GM18909 (cell line): ENCODE results near the gene ADAP1.

Experiments used
- ATAC-seq: cut with Tn5 transposase; IDR thresholded peaks from one replicate; pipeline ENCODE4 v1.9.1; 2021; ENCODE audit warnings: mild to moderate bottlenecking; ENCODE audit not compliant: unreplicated experiment, poor library complexity

Gene ADAP1

DNA sequence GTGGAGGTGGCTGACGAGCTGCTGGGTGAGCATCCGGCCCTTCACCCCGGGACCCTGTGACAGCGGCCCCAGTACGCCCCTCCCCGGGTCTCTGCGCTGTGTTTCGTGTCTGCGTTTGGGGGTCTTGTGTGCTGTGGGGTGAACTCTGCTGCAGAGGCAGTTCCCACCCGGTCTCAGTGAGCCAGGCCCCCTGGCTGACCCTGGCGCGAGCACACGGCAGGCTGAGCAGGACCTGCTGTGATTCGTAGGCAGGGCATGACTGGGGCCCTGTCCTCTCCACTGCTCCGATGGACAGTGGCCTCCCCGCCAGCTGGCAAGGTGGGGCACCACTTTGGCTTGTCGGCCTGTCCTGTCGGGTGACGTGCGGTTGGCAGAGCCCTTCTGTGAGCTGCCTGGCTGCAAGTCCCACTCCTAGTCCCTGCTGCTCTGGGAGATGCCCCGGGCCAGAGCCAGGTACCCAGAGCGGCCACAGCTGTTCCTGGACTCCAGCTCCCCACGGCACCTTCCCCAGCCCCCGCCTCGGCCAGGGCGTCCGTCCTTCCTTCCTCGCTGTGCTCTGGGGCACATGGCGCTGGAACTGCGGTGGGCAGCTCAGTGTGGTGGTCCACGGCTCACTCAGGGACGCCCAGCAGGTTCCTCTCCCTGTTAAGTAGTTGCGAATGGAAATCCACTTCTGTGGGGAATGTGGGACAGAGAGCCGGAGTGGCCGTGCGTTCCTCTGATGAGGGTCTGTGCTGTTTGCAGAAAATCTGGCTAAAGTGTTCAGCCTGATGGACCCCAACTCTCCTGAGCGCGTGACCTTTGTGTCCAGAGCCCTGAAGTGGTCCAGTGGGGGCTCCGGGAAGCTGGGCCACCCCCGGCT, 67.6 kb downstream of the ADAP1 start:
- no peak for ATAC-seq

- ATAC-seq: no peak
These were observed 68.4 kb downstream of the ADAP1 start for GRCh38 chr7:885893-886625.

DNA sequence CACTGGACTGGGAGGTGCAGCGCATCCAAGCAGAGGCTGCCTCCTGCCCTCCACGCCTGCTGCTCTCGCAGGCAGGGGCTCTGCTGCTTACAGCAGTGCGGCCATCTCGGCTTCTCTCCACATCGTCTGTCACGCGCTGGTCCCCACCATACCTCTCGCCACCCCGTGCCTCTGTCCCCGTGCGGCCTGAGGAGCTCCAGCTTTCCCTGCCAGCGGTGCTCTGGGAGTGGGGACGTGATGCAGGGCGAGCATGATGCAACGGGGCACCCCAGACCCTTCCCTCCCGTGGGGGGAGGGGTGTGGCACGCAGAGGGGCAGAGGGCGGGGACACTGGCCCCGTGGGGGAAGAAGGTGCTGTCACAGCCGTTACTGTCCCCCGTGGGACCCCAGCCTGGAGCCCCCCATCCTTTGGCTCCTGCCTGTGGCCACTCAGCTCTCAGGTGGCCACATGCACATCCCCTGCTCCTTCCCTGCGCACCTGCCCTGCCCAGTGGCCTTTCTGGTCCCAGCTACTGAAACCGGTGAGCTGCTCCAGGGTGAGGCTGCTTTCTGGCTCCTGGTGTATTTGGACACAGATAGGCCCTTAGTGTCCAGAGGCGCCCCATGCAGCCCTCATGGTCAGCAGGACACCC, 69.1 kb downstream of the ADAP1 start:
- ATAC-seq: no peak

GRCh38 chr7:884191-885003, 70.1 kb downstream of the ADAP1 start:
- no peak for ATAC-seq

- ATAC-seq: no peak
These were observed 71.1 kb downstream of the ADAP1 start for GRCh38 chr7:883055-884021.

- ATAC-seq: no peak
These were observed 72.0 kb downstream of the ADAP1 start for GRCh38 chr7:882336-883035.

GRCh38 chr7:881441-882234, 72.8 kb downstream of the ADAP1 start:
- no peak for ATAC-seq

DNA sequence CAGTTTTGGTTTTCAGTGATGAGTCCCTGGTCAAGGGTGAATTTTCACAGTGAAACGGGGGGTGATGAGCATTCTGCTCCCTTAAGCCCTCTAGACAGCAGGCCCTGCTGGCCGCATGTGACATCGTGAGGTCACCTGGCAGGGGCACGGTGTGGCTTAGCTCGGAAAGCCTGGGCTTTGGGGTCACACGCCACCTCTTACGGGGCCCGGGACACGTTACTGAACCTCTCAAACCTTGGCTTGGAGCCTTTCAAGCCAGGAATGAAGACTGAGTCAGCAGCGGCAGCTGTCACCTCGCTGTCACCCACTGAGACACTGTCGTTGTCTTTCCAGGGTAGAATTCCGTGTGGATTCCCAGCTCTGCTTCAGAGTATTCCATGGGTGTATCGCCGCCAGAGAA, 74.0 kb downstream of the ADAP1 start:
- ATAC-seq: no peak

DNA sequence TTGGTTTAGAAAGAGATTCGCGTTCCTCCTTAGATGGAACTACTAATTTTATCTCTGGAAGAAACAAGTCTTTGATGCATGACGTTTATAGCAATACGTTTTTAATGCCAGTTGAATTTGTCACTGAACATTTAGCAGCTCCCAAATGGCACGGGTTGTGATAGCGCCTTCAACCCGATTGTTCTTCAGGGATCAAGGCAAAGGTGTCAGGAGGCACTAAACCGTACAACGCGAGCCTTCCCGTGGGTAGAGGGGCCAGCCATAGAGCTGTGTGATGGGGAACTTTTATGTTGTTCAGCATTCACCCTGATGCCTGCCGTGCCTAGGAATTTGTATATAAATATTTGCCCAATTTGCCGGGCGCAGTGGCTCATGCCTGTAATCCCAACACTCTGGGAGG, 74.8 kb downstream of the ADAP1 start:
- no peak for ATAC-seq

DNA sequence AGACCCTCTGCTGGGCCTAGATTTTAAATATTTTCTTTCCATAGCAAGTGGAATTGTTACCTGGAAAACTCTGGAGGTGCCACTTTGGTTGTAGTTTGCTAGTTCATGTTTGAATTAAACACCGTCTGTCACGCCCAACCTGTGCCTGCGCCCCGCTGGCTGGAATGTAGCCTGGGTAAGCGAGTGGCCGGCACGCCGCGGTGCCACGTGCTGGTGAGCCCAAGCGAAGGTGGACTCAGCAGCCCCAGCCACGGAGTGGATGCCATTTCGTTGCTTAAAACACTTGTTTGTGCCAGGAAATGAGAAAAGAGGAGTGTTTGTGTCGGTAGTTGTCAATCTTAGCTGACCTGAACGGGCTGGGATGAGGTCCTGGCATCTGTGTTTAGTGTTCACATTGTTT, 75.4 kb downstream of the ADAP1 start:
- ATAC-seq: no peak

DNA sequence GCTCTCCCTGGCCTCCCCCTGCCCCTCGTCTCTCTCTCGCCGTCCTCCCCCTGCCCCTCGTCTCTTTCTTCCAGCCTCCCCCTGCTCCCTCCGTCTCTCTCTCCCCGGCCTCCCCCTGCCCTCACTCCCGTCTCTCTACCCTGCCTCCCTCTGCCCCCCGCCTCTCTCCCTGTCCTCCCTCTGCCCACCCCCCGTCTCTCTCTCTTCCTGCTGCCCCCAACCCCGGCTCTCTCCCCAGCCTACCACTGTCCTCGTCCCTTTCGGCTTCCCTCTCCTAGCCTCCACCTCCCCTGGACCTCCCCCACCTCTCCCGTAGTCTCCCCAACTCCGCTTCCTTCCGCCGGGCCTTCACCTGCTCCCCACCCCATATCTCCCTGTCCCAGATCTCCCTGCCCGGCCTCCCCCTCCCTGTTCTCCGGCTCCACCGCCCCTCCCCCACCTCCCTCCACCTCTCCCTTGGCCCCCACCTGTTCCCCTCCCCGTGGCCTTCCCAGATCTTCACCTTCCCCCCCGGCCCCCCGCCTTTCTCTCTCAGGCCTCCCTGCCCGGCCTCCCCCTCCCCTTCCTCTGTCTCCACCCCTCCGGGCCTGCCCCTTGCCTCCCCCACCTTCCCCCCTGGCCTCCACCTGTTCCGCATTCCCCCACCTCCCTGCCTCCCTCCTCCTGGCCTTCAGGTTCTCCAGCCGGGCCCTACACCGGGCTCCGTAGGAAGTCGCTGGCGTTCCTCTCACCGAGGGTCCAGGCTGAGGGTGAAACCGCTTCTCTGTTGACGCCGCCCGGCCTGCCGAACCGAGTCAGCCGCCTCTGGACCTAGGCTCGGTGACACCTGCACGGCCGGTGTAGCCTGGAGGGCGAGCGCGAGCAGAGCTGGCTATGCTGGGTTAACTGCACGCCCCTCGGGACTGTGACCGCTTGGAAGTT, 76.9 kb downstream of the ADAP1 start:
- ATAC-seq: no peak

DNA sequence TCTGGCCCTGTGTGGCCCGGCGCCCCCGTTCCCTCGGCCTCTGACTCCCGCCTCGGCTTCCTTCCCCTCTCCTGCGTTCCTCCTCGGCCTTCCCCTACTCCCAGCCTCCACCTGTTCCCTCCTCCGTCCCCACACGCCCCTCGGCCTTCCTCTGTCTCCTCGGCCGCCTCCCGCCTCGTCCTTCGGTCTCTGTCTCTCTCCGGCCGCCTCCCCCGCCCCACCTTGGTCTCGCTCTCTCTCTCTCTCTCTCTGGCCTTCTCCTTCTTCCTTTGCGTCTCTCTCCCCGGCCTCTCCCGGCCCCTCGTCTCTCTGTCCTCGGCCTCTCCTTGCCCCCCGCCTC, 77.5 kb downstream of the ADAP1 start:
- ATAC-seq: peak; percentile 29

GRCh38 chr7:876077-876971, 78.2 kb downstream of the ADAP1 start, which contains the start of gene GET4:
Gene GET4, plus strand, starts transcription at chr7:876554. Its CDS starts 92 bp downstream, at chr7:876646.
- ATAC-seq: peak; percentile 82

- no peak for ATAC-seq
These were observed 78.9 kb downstream of the ADAP1 start for GRCh38 chr7:875476-876076.

- no peak for ATAC-seq
These were observed 79.4 kb downstream of the ADAP1 start for GRCh38 chr7:875051-875450.
